ENCODE measurements around the gene MLF2. TPM values are rescaled to one million over a fixed set of nuclear protein-coding genes. Genes with fewer than 3 reads are reported as not detected.

The MLF2 gene
- total and polyA plus RNA-seq, 2 donors from 2014 or later = 141 to 289 TPM

GRCh38 chr12:6773590-6774351, 20.8 kb upstream of the MLF2 start:
- Histone ChIP-seq H3K27ac (ENCODE audit: low read depth in 2 of 2, low read length in 2 of 2) (no peak overlapping the region), H3K27me3 (ENCODE audit: control insufficient read depth, insufficient read depth, low read length) (no peaks in the 10 kb centered on the region), H3K4me3 (ENCODE audit: low read length in 3 of 3) (no peak overlapping the region), H3K9ac (ENCODE audit: low read length in 3 of 3) (no peak overlapping the region), H3K4me1 (ENCODE audit: control insufficient read depth in 2 of 3, insufficient read depth in 2 of 3, low read depth in 1 of 3, low read length in 3 of 3) (peaks cover under 1 to 7% (median 6%) of the 10 kb centered on the region in 3 donors), H3K36me3 (ENCODE audit: control insufficient read depth in 2 of 3, insufficient read depth in 3 of 3, low read length in 3 of 3) (peaks cover 0 to 4% (median 2%) of the 10 kb centered on the region in 3 donors), H3K9me3 (ENCODE audit: control insufficient read depth in 2 of 3, insufficient read depth in 1 of 3, low read length in 3 of 3) (no peaks in the 10 kb centered on the region)
- no peak for TF ChIP-seq CTCF (IDR thresholded peaks at IDR 0.05; ENCODE audit: borderline replicate concordance, extremely low read depth, insufficient read depth)
- intact Hi-C loops (cut with DNase I) = no loop called here
- FAIRE-seq (no peak), DNase-seq (peak in 2 of 5 donors; percentile 29 to 38)

- H3K27me3 ChIP-seq (ENCODE audit: control insufficient read depth, insufficient read depth, low read length) = no peaks in the 10 kb centered on the region
- H3K27ac ChIP-seq (ENCODE audit: low read depth in 2 of 2, low read length in 2 of 2) = no peak overlapping the region
- peaks cover 2 to 11% (median 10%) of the 10 kb centered on the region in 3 donors for H3K4me1 ChIP-seq (ENCODE audit: control insufficient read depth in 2 of 3, insufficient read depth in 2 of 3, low read depth in 1 of 3, low read length in 3 of 3)
- H3K9me3 ChIP-seq (ENCODE audit: control insufficient read depth in 2 of 3, insufficient read depth in 1 of 3, low read length in 3 of 3) = no peaks in the 10 kb centered on the region
- H3K4me3 ChIP-seq (ENCODE audit: low read length in 3 of 3) = no peak overlapping the region
- intact Hi-C loops (cut with DNase I) = no loop called here
- H3K9ac ChIP-seq (ENCODE audit: low read length in 3 of 3) = no peak overlapping the region
- TF ChIP-seq CTCF (IDR thresholded peaks at IDR 0.05; ENCODE audit: borderline replicate concordance, extremely low read depth, insufficient read depth) = no peak
- H3K36me3 ChIP-seq (ENCODE audit: control insufficient read depth in 2 of 3, insufficient read depth in 3 of 3, low read length in 3 of 3) = peaks cover 0 to 4% (median 4%) of the 10 kb centered on the region in 3 donors
- DNase-seq = no peak
- no peak for FAIRE-seq
Observed at GRCh38 chr12:6772726-6773589, 20.0 kb upstream of the MLF2 start.

- no peak within 1 kb of the TSS for H3K27ac ChIP-seq (ENCODE audit: low read depth in 2 of 2, low read length in 2 of 2)
- no peaks in the 10 kb centered on the region for H3K9me3 ChIP-seq (ENCODE audit: control insufficient read depth in 2 of 3, insufficient read depth in 1 of 3, low read length in 3 of 3)
- peaks cover 0 to 4% (median 4%) of the 10 kb centered on the region in 3 donors for H3K36me3 ChIP-seq (ENCODE audit: control insufficient read depth in 2 of 3, insufficient read depth in 3 of 3, low read length in 3 of 3)
- no peak within 1 kb of the TSS for H3K4me3 ChIP-seq (ENCODE audit: low read length in 3 of 3)
- DNase-seq = no peak
- FAIRE-seq = no peak
- peaks cover 2 to 14% (median 9%) of the 10 kb centered on the region in 3 donors for H3K4me1 ChIP-seq (ENCODE audit: control insufficient read depth in 2 of 3, insufficient read depth in 2 of 3, low read depth in 1 of 3, low read length in 3 of 3)
- H3K9ac ChIP-seq (ENCODE audit: low read length in 3 of 3) = no peak within 1 kb of the TSS
- TF ChIP-seq CTCF (IDR thresholded peaks at IDR 0.05; ENCODE audit: borderline replicate concordance, extremely low read depth, insufficient read depth) = no peak
- H3K27me3 ChIP-seq (ENCODE audit: control insufficient read depth, insufficient read depth, low read length) = no peaks in the 10 kb centered on the region
- intact Hi-C loops (cut with DNase I) = no loop called here
Observed at GRCh38 chr12:6772331-6772695, 19.4 kb upstream of the MLF2 start, which contains the start of gene LAG3. LAG3 (plus strand) TSS chr12:6772520; CDS start chr12:6772853, 333 bp downstream.
